Measurements from ENCODE around the gene LCP2.

GRCh38 chr5:170202117-170202516, 95.5 kb downstream of the LCP2 start:
- TF ChIP-seq CTCF (conservative IDR thresholded peaks at IDR 0.05; ENCODE audit: low read depth, low read length) (no peak), RCOR1 (IDR thresholded peaks at IDR 0.05; ENCODE audit: insufficient replicate concordance, low read length) (no peak)
